Stomach (tissue), 9 donors: Measurements from ENCODE around the gene SEH1L. TPM values are rescaled to one million over a fixed set of nuclear protein-coding genes. Genes with fewer than 3 reads are reported as not detected.
A peak's percentile ranks its signal among the peaks of the same experiment; 100 is the strongest.

Experiments used
- DNase-seq, 2 donors: peaks; one replicate each; pipeline versions ENCODE4 v3.0.0 to v3.0.0-alpha.2; 2013 to 2019
- H3K27ac ChIP-seq, 5 donors: fragments of 200-600 bp in 4 of 5; sonication (generic) in 4 of 5; one replicate each; pipeline ENCODE4 v1.5.1; 2013 to 2019; ENCODE audit warnings: mild to moderate bottlenecking in 1 of 5, moderate library complexity in 1 of 5
- H3K27me3 ChIP-seq, 3 donors: fragments of 200-600 bp; sonication (generic); one replicate each; pipeline ENCODE4 v1.5.1; 2017 to 2019; ENCODE audit warnings: mixed run types in 1 of 3
- H3K36me3 ChIP-seq, 4 donors: fragments of 200-600 bp; sonication (generic); 1 replicate in 3 of 4; 2 replicates in 1 of 4; pipeline ENCODE4 v1.5.1; 2016 to 2019
- H3K4me1 ChIP-seq, 4 donors: fragments of 200-600 bp; sonication (generic); one replicate each; pipeline ENCODE4 v1.5.1; 2016 to 2019
- H3K4me3 ChIP-seq, 4 donors: fragments of 200-600 bp; sonication (generic) in 3 of 4; one replicate each; pipeline ENCODE4 v1.5.1; 2016 to 2019; ENCODE audit warnings: mild to moderate bottlenecking in 1 of 4
- H3K9me3 ChIP-seq, 4 donors: fragments of 200-600 bp; sonication (generic); one replicate each; pipeline ENCODE4 v1.5.1; 2016 to 2019
- CTCF ChIP-seq, 7 experiments: fragments of 450-650 bp in 4 of 7; fragments of 200-600 bp in 3 of 7; sonication (generic) in 3 of 7; IDR thresholded peaks; one replicate each; pipeline ENCODE4 v1.5.1; 2016 to 2019; ENCODE audit warnings: antibody characterized with exemption in 7 of 7, control low read depth in 2 of 7, mild to moderate bottlenecking in 1 of 7
- EP300 ChIP-seq: sonication (generic); formaldehyde crosslinking; IDR thresholded peaks from one replicate; pipeline ENCODE4 v1.6.1; 2017; ENCODE audit warnings: antibody characterized with exemption
- POLR2A ChIP-seq, 4 donors: fragments of 450-650 bp; IDR thresholded peaks; one replicate each; pipeline ENCODE4 v1.6.1; 2016; ENCODE audit warnings: antibody characterized with exemption in 4 of 4, control low read depth in 2 of 4, mild to moderate bottlenecking in 1 of 4, moderate library complexity in 1 of 4
- POLR2AphosphoS5 ChIP-seq, 3 donors: sonication (generic); formaldehyde crosslinking; IDR thresholded peaks; one replicate each; pipeline ENCODE4 v1.6.1; 2016; ENCODE audit warnings: antibody characterized with exemption in 3 of 3
- WGBS, 5 donors: extraction: QIAGEN DNeasy Blood & Tissue Kit in 3 of 5; methylation state at CpG; one replicate each; pipeline versions ENCODE4 v1.1.5 to v1.1.7; 2013 to 2018; 5-methylcytosine and 5-hydroxymethylcytosine counted together
- intact Hi-C: fragments of 100-400 bp; cut with DNase I; formaldehyde crosslinking; loops from one replicate; pipeline ENCODE4 v1.15.1; 2023; ENCODE audit warnings: low total_unique reads
- polyA plus RNA-seq, 3 donors: library from polyadenylated mRNA; stranded (reverse); fragments of 200-250 nt; gene quantifications; one replicate each; pipeline ENCODE4 v1.2.3, GENCODE V29; 2013
- total RNA-seq, 5 donors: library from RNA; depleted of rRNA; stranded (reverse); fragments of >200 nt; gene quantifications; one replicate each; pipeline versions ENCODE4 v1.1.0 to v1.2.3, GENCODE V29; 2014 to 2016
- donor health status: healthy with polysubstance abuse.
- donor health status: Bipolar disorder and iron deficiency.
- donor health status: healthy.

The SEH1L gene
- total and polyA plus RNA-seq, 8 donors, result 9.3 to 43.7 (median 18.0) TPM

DNA sequence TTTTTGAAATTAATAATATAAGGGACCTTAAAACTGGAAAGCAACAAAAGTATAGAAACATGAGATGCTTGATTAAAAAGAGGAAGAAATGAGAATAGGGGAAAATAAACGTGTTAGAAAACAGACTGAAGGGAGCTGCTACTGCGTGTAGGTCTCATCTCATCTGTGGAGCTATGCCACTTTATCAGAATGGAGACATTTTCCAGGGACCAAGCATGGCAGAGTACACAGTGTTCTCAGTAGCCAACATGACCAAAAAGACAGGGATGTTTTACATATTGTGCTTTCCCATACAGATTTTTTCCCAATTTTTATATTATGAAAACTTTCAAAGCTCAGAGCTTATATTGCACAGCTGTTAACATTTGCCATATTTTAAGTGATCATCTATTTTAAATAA lies 66.4 kb downstream of the SEH1L start:
- Histone ChIP-seq H3K4me1 (peaks cover 0 to 6% (median 3%) of the 10 kb centered on the region in 4 donors), H3K27ac (no peak overlapping the region), H3K36me3 (peaks cover 10 to 97% (median 95%) of the 10 kb centered on the region in 4 donors), H3K9me3 (no peaks in the 10 kb centered on the region), H3K27me3 (no peaks in the 10 kb centered on the region), H3K4me3 (no peak overlapping the region)
- TF ChIP-seq POLR2A (IDR thresholded peaks at IDR 0.05) (no peak), EP300 (no peak), POLR2AphosphoS5 (IDR thresholded peaks at IDR 0.05) (no peak), CTCF (IDR thresholded peaks at IDR 0.05) (no peak)
- intact Hi-C loops, result no loop called here
- no peak for DNase-seq
- 83 to 91% (median 87%) methylated on average over 2 of the region's 2 CpGs for WGBS, 5 donors

DNA sequence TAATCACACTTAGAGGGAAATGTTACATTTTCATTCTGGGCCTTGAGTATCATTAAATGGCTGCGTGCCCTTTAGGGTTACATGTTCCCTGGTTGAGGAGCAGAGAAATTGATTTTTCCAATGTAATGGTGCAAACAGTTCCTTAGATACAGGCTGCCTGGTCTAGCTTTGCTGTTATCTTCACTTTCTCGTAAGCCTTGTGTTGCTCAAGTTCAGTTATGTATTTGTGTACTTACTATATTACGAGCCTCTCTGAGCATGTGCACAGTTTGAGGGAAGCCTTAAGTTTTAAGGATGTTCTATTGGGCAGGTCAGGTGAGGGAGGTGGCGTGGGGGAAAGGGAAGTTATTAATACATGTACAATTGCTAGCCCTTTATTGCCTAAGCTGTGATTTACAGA lies 67.0 kb downstream of the SEH1L start:
- Histone ChIP-seq H3K27me3 (no peaks in the 10 kb centered on the region), H3K9me3 (no peaks in the 10 kb centered on the region), H3K27ac (no peak overlapping the region), H3K4me3 (no peak overlapping the region), H3K36me3 (peaks cover 4 to 97% (median 95%) of the 10 kb centered on the region in 4 donors), H3K4me1 (peaks cover 0 to 8% (median 3%) of the 10 kb centered on the region in 4 donors)
- TF ChIP-seq EP300, result no peak
- no peak for TF ChIP-seq POLR2A (IDR thresholded peaks at IDR 0.05)
- no peak for TF ChIP-seq POLR2AphosphoS5 (IDR thresholded peaks at IDR 0.05)
- no peak for TF ChIP-seq CTCF (IDR thresholded peaks at IDR 0.05)
- no peak for DNase-seq
- 50 to 78% (median 65%) methylated on average over 4 of the region's 4 CpGs for WGBS, 5 donors
- intact Hi-C loops, result no loop called here

DNA sequence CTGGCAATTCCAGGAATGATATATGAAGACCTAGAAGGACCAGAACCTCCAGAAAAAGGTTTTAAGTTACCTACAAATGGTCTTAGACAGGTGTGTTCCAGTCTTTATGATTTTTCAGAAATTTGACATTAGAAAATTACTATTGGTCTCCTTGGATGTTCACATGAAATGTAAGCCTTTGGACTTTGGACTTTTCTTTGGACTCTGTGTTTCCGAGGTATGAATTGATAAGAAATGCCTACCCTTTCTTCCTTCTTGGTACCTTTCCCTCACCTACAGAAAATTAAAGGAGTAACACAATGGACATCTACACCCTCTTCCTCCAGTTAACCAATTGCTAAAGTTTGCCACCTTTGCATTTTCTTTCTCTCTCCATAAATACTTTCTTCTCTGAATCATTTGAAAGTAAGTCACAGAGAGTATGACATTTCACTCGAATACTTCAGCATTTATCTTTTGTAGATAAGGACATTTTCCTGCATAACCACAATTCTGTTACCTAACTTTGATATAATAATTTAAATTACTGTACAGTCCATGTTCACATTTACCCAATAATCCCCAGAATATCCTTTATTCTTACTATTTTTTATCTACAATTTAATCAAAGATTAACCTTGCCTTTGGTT lies 69.5 kb downstream of the SEH1L start:
- Histone ChIP-seq H3K9me3 (no peaks in the 10 kb centered on the region), H3K4me3 (no peak overlapping the region), H3K4me1 (peaks cover 0 to 8% (median 3%) of the 10 kb centered on the region in 4 donors), H3K27ac (peak overlapping the region in 2 of 5 donors; percentile 2 to 21), H3K36me3 (peaks cover 0 to 92% (median 87%) of the 10 kb centered on the region in 4 donors), H3K27me3 (no peaks in the 10 kb centered on the region)
- intact Hi-C loops, result no loop called here
- TF ChIP-seq POLR2A (IDR thresholded peaks at IDR 0.05), result no peak
- TF ChIP-seq CTCF (IDR thresholded peaks at IDR 0.05), result no peak
- TF ChIP-seq EP300, result no peak
- TF ChIP-seq POLR2AphosphoS5 (IDR thresholded peaks at IDR 0.05), result no peak
- DNase-seq, result peak in 1 of 2 donors; percentile 32
- 30 to 61% (median 53%) methylated on average over 2 of the region's 2 CpGs for WGBS, 5 donors

GRCh38 chr18:13018374-13018773 lies 70.6 kb downstream of the SEH1L start:
- 34 to 73% (median 63%) methylated on average over 2 of the region's 2 CpGs for WGBS, 5 donors
- H3K27me3 ChIP-seq, result no peaks in the 10 kb centered on the region
- no peak for DNase-seq
- no peak overlapping the region for H3K27ac ChIP-seq
- peaks cover 0 to 89% (median 85%) of the 10 kb centered on the region in 4 donors for H3K36me3 ChIP-seq
- H3K4me1 ChIP-seq, result peaks cover 0 to 8% (median 3%) of the 10 kb centered on the region in 4 donors
- H3K9me3 ChIP-seq, result no peaks in the 10 kb centered on the region
- intact Hi-C loops, result no loop called here
- H3K4me3 ChIP-seq, result no peak overlapping the region
- TF ChIP-seq POLR2A (IDR thresholded peaks at IDR 0.05), result no peak
- TF ChIP-seq EP300, result no peak
- no peak for TF ChIP-seq POLR2AphosphoS5 (IDR thresholded peaks at IDR 0.05)
- TF ChIP-seq CTCF (IDR thresholded peaks at IDR 0.05), result no peak
